DMS 273 (cell line): ENCODE measurements around the gene SDC3.

ENCODE experiments used
- DNase-seq: peaks from one replicate; lab custom pipeline; 2025; ENCODE audit not compliant: unreplicated experiment; lab: John Stamatoyannopoulos, UW

The SDC3 gene

GRCh38 chr1:30928789-30929134, 20.2 kb upstream of the SDC3 start:
- DNase-seq, result no peak

GRCh38 chr1:30928171-30928570, 19.6 kb upstream of the SDC3 start:
- DNase-seq, result no peak

GRCh38 chr1:30927448-30927847, 18.9 kb upstream of the SDC3 start:
- DNase-seq, result no peak

- no peak for DNase-seq
These were observed 15.0 kb upstream of the SDC3 start for GRCh38 chr1:30923597-30923996.

- no peak for DNase-seq
These were observed 12.3 kb upstream of the SDC3 start for GRCh38 chr1:30920827-30921226.

GRCh38 chr1:30919025-30919881, 10.7 kb upstream of the SDC3 start:
- peak; percentile 78 for DNase-seq

GRCh38 chr1:30916296-30916695, 7.7 kb upstream of the SDC3 start:
- no peak for DNase-seq

GRCh38 chr1:30915491-30916230, 7.1 kb upstream of the SDC3 start:
- no peak for DNase-seq

- no peak for DNase-seq
These were observed 6.4 kb upstream of the SDC3 start for GRCh38 chr1:30914931-30915330.

GRCh38 chr1:30914587-30914922, 6.0 kb upstream of the SDC3 start:
- no peak for DNase-seq

- DNase-seq, result no peak
These were observed 4.5 kb upstream of the SDC3 start for GRCh38 chr1:30912913-30913652.

GRCh38 chr1:30912224-30912623, 3.7 kb upstream of the SDC3 start:
- DNase-seq, result no peak

- DNase-seq, result peak; percentile 91
These were observed 2.7 kb upstream of the SDC3 start for GRCh38 chr1:30911059-30911954.

GRCh38 chr1:30909365-30910068, 959 bp upstream of the SDC3 start:
- DNase-seq, result peak; percentile 38

- no peak for DNase-seq
These were observed 252 bp downstream of the SDC3 start for GRCh38 chr1:30908316-30908695.

GRCh38 chr1:30907481-30908315, 860 bp downstream of the SDC3 start:
- DNase-seq, result no peak

- no peak for DNase-seq
These were observed 1.7 kb downstream of the SDC3 start for GRCh38 chr1:30906631-30907441.

GRCh38 chr1:30905916-30906620, 2.5 kb downstream of the SDC3 start:
- no peak for DNase-seq
